Erythroblast (primary cell): ENCODE data around the gene TBC1D19.
"Not testable (repeated sequence)": the region's sequence is repeated elsewhere in the genome, so short reads cannot be mapped to it uniquely, and the experiment has no call there.

Experiments used
- DNase-seq, 2 experiments: peaks; one replicate each; lab custom pipeline; 2025; lab: John Stamatoyannopoulos, UW
- GATA1 ChIP-seq: IDR thresholded peaks from 2 replicates; pipeline ENCODE4 v1.6.1; 2011; ENCODE audit warnings: low read depth, mild to moderate bottlenecking, control low read depth, low read length, moderate library complexity
- POLR2A ChIP-seq: IDR thresholded peaks from 2 replicates; pipeline ENCODE4 v1.6.1; 2011; ENCODE audit warnings: mild to moderate bottlenecking, low read length

Gene TBC1D19

GRCh38 chr4:26583865-26584652 lies at the start of gene TBC1D19:
Gene TBC1D19 (plus strand): TSS chr4:26584084. CDS start chr4:26584194, 110 bp downstream.
- peak; percentile 88 to 89 for DNase-seq
- TF ChIP-seq POLR2A (peak; percentile 48), GATA1 (no peak)

GRCh38 chr4:26542991-26543390 lies 40.9 kb upstream of the TBC1D19 start:
- TF ChIP-seq POLR2A (no peak), GATA1 (no peak)
- DNase-seq = no peak

GRCh38 chr4:26544421-26544820 lies 39.5 kb upstream of the TBC1D19 start:
- no peak for TF ChIP-seq GATA1
- TF ChIP-seq POLR2A = no peak

GRCh38 chr4:26548379-26548778 lies 35.5 kb upstream of the TBC1D19 start:
- not testable (repeated sequence) for DNase-seq

More at GRCh38 chr4:26544421-26544820, 39.5 kb upstream of the TBC1D19 start:
- DNase-seq = no peak

GRCh38 chr4:26557164-26557563 lies 26.7 kb upstream of the TBC1D19 start:
- no peak for TF ChIP-seq POLR2A
- no peak for DNase-seq

GRCh38 chr4:26558166-26558895 lies 25.6 kb upstream of the TBC1D19 start:
- no peak for DNase-seq
- TF ChIP-seq GATA1 (no peak), POLR2A (no peak)

- no peak for DNase-seq
- TF ChIP-seq POLR2A (no peak), GATA1 (no peak)
These were observed 17.8 kb upstream of the TBC1D19 start for GRCh38 chr4:26566133-26566532.

GRCh38 chr4:26568446-26568994 lies 15.4 kb upstream of the TBC1D19 start:
- no peak for DNase-seq
- TF ChIP-seq POLR2A (no peak), GATA1 (no peak)

- no peak for TF ChIP-seq POLR2A
- no peak for TF ChIP-seq GATA1
- DNase-seq = no peak
These were observed 13.3 kb upstream of the TBC1D19 start for GRCh38 chr4:26570596-26570995.

GRCh38 chr4:26573389-26573794 lies 10.5 kb upstream of the TBC1D19 start:
- TF ChIP-seq POLR2A (no peak), GATA1 (no peak)
- no peak for DNase-seq

GRCh38 chr4:26574563-26574962 lies 9.3 kb upstream of the TBC1D19 start:
- no peak for DNase-seq
- TF ChIP-seq POLR2A (no peak), GATA1 (no peak)

- no peak for TF ChIP-seq POLR2A
- TF ChIP-seq GATA1 = no peak
These were observed 7.6 kb upstream of the TBC1D19 start for GRCh38 chr4:26576231-26576739.

GRCh38 chr4:26577066-26577465 lies 6.8 kb upstream of the TBC1D19 start:
- DNase-seq = no peak
- no peak for TF ChIP-seq GATA1

More at GRCh38 chr4:26576231-26576739, 7.6 kb upstream of the TBC1D19 start:
- DNase-seq = no peak

- TF ChIP-seq POLR2A (no peak), GATA1 (no peak)
- DNase-seq = no peak
These were observed 4.7 kb upstream of the TBC1D19 start for GRCh38 chr4:26579169-26579568.

- DNase-seq = not testable (repeated sequence)
These were observed 2.5 kb upstream of the TBC1D19 start for GRCh38 chr4:26581341-26581740.
